Measurements from ENCODE around the gene WDFY4.
A peak's percentile ranks its signal among the peaks of the same experiment; 100 is the strongest.

The WDFY4 gene

GRCh38 chr10:49000437-49001398, 316.0 kb downstream of the WDFY4 start:
- DNase-seq: no peak

GRCh38 chr10:49001402-49001801, 316.7 kb downstream of the WDFY4 start:
- no peak for DNase-seq

GRCh38 chr10:49001870-49002672, 317.4 kb downstream of the WDFY4 start:
- no peak for DNase-seq

- no peak for DNase-seq
Measured at GRCh38 chr10:49005270-49005669, 320.6 kb downstream of the WDFY4 start.

GRCh38 chr10:49007129-49007528, 322.5 kb downstream of the WDFY4 start:
- DNase-seq: no peak

- no peak for DNase-seq
Measured at GRCh38 chr10:49008091-49008490, 323.4 kb downstream of the WDFY4 start.

- no peak for DNase-seq
Measured at GRCh38 chr10:49008505-49009198, 324.0 kb downstream of the WDFY4 start.

GRCh38 chr10:49009199-49009979, 324.7 kb downstream of the WDFY4 start:
- no peak for DNase-seq

- DNase-seq: peak; percentile 3
Measured at GRCh38 chr10:49010295-49010694, 325.6 kb downstream of the WDFY4 start.

GRCh38 chr10:49010865-49011264, 326.2 kb downstream of the WDFY4 start:
- DNase-seq: no peak

GRCh38 chr10:49011756-49012155, 327.1 kb downstream of the WDFY4 start:
- DNase-seq: no peak

GRCh38 chr10:49012603-49013002, 327.9 kb downstream of the WDFY4 start:
- no peak for DNase-seq

GRCh38 chr10:49015700-49016099, 331.0 kb downstream of the WDFY4 start:
- DNase-seq: no peak

- DNase-seq: no peak
Measured at GRCh38 chr10:49021685-49022084, 337.0 kb downstream of the WDFY4 start.

GRCh38 chr10:49023071-49023470, 338.4 kb downstream of the WDFY4 start:
- DNase-seq: no peak

GRCh38 chr10:49023752-49024151, 339.1 kb downstream of the WDFY4 start:
- DNase-seq: no peak

- DNase-seq: no peak
Measured at GRCh38 chr10:49024484-49024883, 339.8 kb downstream of the WDFY4 start.

GRCh38 chr10:49025347-49025983, 340.8 kb downstream of the WDFY4 start:
- DNase-seq: no peak

- DNase-seq: no peak
Measured at GRCh38 chr10:49028639-49029038, 344.0 kb downstream of the WDFY4 start.

GRCh38 chr10:49029666-49030065, 345.0 kb downstream of the WDFY4 start:
- DNase-seq: no peak
